Neuron (in vitro differentiated cells): ENCODE data around the gene BACH2.
"Not testable (repeated sequence)": the region's sequence is repeated elsewhere in the genome, so short reads cannot be mapped to it uniquely, and the experiment has no call there.

Experiments
- H2AFZ ChIP-seq: one replicate; pipeline ENCODE4 v1.6.1; 2013; ENCODE audit warnings: low read depth, mild to moderate bottlenecking, inconsistent platforms, low read length, moderate library complexity
- H3K27me3 ChIP-seq: one replicate; pipeline ENCODE4 v1.6.1; 2013; ENCODE audit warnings: low read length; ENCODE audit not compliant: insufficient read depth
- H3K36me3 ChIP-seq: one replicate; pipeline ENCODE4 v1.6.1; 2013; ENCODE audit warnings: low read length; ENCODE audit not compliant: insufficient read depth
- H3K4me1 ChIP-seq: one replicate; pipeline ENCODE4 v1.6.1; 2013; ENCODE audit warnings: low read length; ENCODE audit not compliant: insufficient read depth
- H3K4me3 ChIP-seq: 2 replicates; pipeline ENCODE4 v1.5.1; 2013; ENCODE audit warnings: mild to moderate bottlenecking, low read length, moderate library complexity
- H3K9me3 ChIP-seq: one replicate; pipeline ENCODE4 v1.6.1; 2013; ENCODE audit warnings: low read length

The BACH2 gene

GRCh38 chr6:90168693-90169131 is 127.9 kb downstream of the BACH2 start:
- H3K27me3 ChIP-seq: no peaks in the 10 kb centered on the region
- H3K4me3 ChIP-seq: no peak overlapping the region
- no peak overlapping the region for H2AFZ ChIP-seq
- H3K9me3 ChIP-seq: no peaks in the 10 kb centered on the region
- H3K4me1 ChIP-seq: peaks cover 10% of the 10 kb centered on the region
- no peaks in the 10 kb centered on the region for H3K36me3 ChIP-seq

GRCh38 chr6:90167514-90168379 is 128.9 kb downstream of the BACH2 start:
- Histone ChIP-seq H3K27me3 (no peaks in the 10 kb centered on the region), H3K36me3 (no peaks in the 10 kb centered on the region), H3K4me3 (no peak overlapping the region), H3K9me3 (no peaks in the 10 kb centered on the region), H2AFZ (no peak overlapping the region), H3K4me1 (peaks cover 16% of the 10 kb centered on the region)

- not testable (repeated sequence) for H3K36me3 ChIP-seq, H2AFZ ChIP-seq, H3K27me3 ChIP-seq, H3K9me3 ChIP-seq, H3K4me3 ChIP-seq
- H3K4me1 ChIP-seq: peaks cover 18% of the 10 kb centered on the region
Measured at GRCh38 chr6:90166155-90166924, 130.3 kb downstream of the BACH2 start.

- Histone ChIP-seq H2AFZ (no peak overlapping the region), H3K27me3 (no peaks in the 10 kb centered on the region), H3K4me1 (peaks cover 25% of the 10 kb centered on the region), H3K4me3 (no peak overlapping the region), H3K9me3 (no peaks in the 10 kb centered on the region), H3K36me3 (no peaks in the 10 kb centered on the region)
Measured at GRCh38 chr6:90162648-90163387, 133.8 kb downstream of the BACH2 start.

GRCh38 chr6:90160013-90160412 is 136.6 kb downstream of the BACH2 start:
- H3K27me3 ChIP-seq: no peaks in the 10 kb centered on the region

GRCh38 chr6:90159452-90159851 is 137.2 kb downstream of the BACH2 start:
- H3K4me1 ChIP-seq: peaks cover 25% of the 10 kb centered on the region
- no peaks in the 10 kb centered on the region for H3K36me3 ChIP-seq
- H3K9me3 ChIP-seq: no peaks in the 10 kb centered on the region
- no peak overlapping the region for H2AFZ ChIP-seq
- no peak overlapping the region for H3K4me3 ChIP-seq
- no peaks in the 10 kb centered on the region for H3K27me3 ChIP-seq

More at GRCh38 chr6:90160013-90160412, 136.6 kb downstream of the BACH2 start:
- Histone ChIP-seq H3K4me1 (peaks cover 25% of the 10 kb centered on the region), H3K4me3 (no peak overlapping the region), H3K36me3 (no peaks in the 10 kb centered on the region), H3K9me3 (no peaks in the 10 kb centered on the region), H2AFZ (no peak overlapping the region)

GRCh38 chr6:90158936-90159335 is 137.7 kb downstream of the BACH2 start:
- H3K4me1 ChIP-seq: peaks cover 25% of the 10 kb centered on the region
- no peak overlapping the region for H3K4me3 ChIP-seq

GRCh38 chr6:90157441-90157840 is 139.2 kb downstream of the BACH2 start:
- Histone ChIP-seq H3K27me3 (no peaks in the 10 kb centered on the region), H3K36me3 (no peaks in the 10 kb centered on the region), H2AFZ (no peak overlapping the region)

More at GRCh38 chr6:90158936-90159335, 137.7 kb downstream of the BACH2 start:
- Histone ChIP-seq H3K36me3 (no peaks in the 10 kb centered on the region), H3K9me3 (no peaks in the 10 kb centered on the region), H2AFZ (no peak overlapping the region), H3K27me3 (no peaks in the 10 kb centered on the region)

GRCh38 chr6:90156861-90157260 is 139.8 kb downstream of the BACH2 start:
- no peaks in the 10 kb centered on the region for H3K27me3 ChIP-seq
- H3K9me3 ChIP-seq: no peaks in the 10 kb centered on the region
- no peaks in the 10 kb centered on the region for H3K36me3 ChIP-seq
- H3K4me1 ChIP-seq: peaks cover 17% of the 10 kb centered on the region
- H3K4me3 ChIP-seq: no peak overlapping the region
- H2AFZ ChIP-seq: no peak overlapping the region

More at GRCh38 chr6:90157441-90157840, 139.2 kb downstream of the BACH2 start:
- Histone ChIP-seq H3K4me1 (peaks cover 17% of the 10 kb centered on the region), H3K9me3 (no peaks in the 10 kb centered on the region), H3K4me3 (no peak overlapping the region)

- H2AFZ ChIP-seq: no peak overlapping the region
- no peaks in the 10 kb centered on the region for H3K27me3 ChIP-seq
- H3K36me3 ChIP-seq: no peaks in the 10 kb centered on the region
- peaks cover 6% of the 10 kb centered on the region for H3K9me3 ChIP-seq
- peaks cover 10% of the 10 kb centered on the region for H3K4me1 ChIP-seq
- no peak overlapping the region for H3K4me3 ChIP-seq
Measured at GRCh38 chr6:90154755-90155470, 141.7 kb downstream of the BACH2 start.

- Histone ChIP-seq H2AFZ (no peak overlapping the region), H3K27me3 (no peaks in the 10 kb centered on the region), H3K36me3 (no peaks in the 10 kb centered on the region), H3K4me1 (no peaks in the 10 kb centered on the region), H3K9me3 (peaks cover 6% of the 10 kb centered on the region), H3K4me3 (no peak overlapping the region)
Measured at GRCh38 chr6:90151576-90152422, 144.8 kb downstream of the BACH2 start.

GRCh38 chr6:90149280-90149679 is 147.4 kb downstream of the BACH2 start:
- H3K4me1 ChIP-seq: no peaks in the 10 kb centered on the region
- no peaks in the 10 kb centered on the region for H3K36me3 ChIP-seq
- no peak overlapping the region for H3K4me3 ChIP-seq
- H3K9me3 ChIP-seq: peaks cover 6% of the 10 kb centered on the region
- no peak overlapping the region for H2AFZ ChIP-seq
- H3K27me3 ChIP-seq: no peaks in the 10 kb centered on the region
